OCI-LY7 (cell line): ENCODE results near the gene PNMA5. TPM values are rescaled to one million over a fixed set of nuclear protein-coding genes. Genes with fewer than 3 reads are reported as not detected.
"Not testable (repeated sequence)": the region's sequence is repeated elsewhere in the genome, so short reads cannot be mapped to it uniquely, and the experiment has no call there.

Experiments
- BruUV-seq: library from RNA; stranded (reverse); fragments of 400-500 nt; replicated peaks from 2 replicates; lab custom pipeline; 2021; lab: Mats Ljungman, UMichigan
- CTCF ChIA-PET: fragments of 300-600 bp; sonication (Branson Sonifier 250); formaldehyde crosslinking; loops from one replicate; lab custom pipeline; 2022; ENCODE audit warnings: antibody characterized with exemption; ENCODE audit not compliant: unreplicated experiment; lab: Charles Lee
- POLR2A ChIA-PET: fragments of 300-600 bp; sonication (Branson Sonifier 250); formaldehyde crosslinking; loops from one replicate; lab custom pipeline; 2022; ENCODE audit warnings: antibody characterized with exemption; lab: Charles Lee
- DNase-seq: peaks from one replicate; pipeline ENCODE4 v3.0.0-alpha.2; 2015; ENCODE audit warnings: low spot score
- H2AFZ ChIP-seq: fragments of 200-600 bp; sonication (generic), shearing (Covaris generic); 2 replicates; pipeline ENCODE4 v1.6.1; 2014; ENCODE audit warnings: mild to moderate bottlenecking, antibody characterized with exemption, low read length, moderate library complexity
- H3K27ac ChIP-seq: fragments of 200-600 bp; sonication (generic); 2 replicates; pipeline ENCODE4 v1.5.1; 2014; ENCODE audit warnings: mixed run types, low read depth, mild to moderate bottlenecking, moderate library complexity, low read length, inconsistent platforms; ENCODE audit not compliant: poor library complexity, severe bottlenecking
- H3K36me3 ChIP-seq: fragments of 200-600 bp; sonication (generic); 2 replicates; pipeline ENCODE4 v1.6.1; 2014; ENCODE audit warnings: mild to moderate bottlenecking, antibody characterized with exemption, low read length, moderate library complexity, mixed read lengths; ENCODE audit not compliant: insufficient read depth
- H3K4me1 ChIP-seq: fragments of 200-600 bp; sonication (generic); 2 replicates; pipeline ENCODE4 v1.5.1; 2014; ENCODE audit warnings: mild to moderate bottlenecking, low read length; ENCODE audit not compliant: insufficient read depth, poor library complexity, severe bottlenecking
- H3K4me2 ChIP-seq: fragments of 200-600 bp; sonication (generic); 2 replicates; pipeline ENCODE4 v1.6.1; 2014; ENCODE audit warnings: mild to moderate bottlenecking, low read length
- H3K4me3 ChIP-seq: fragments of 200-600 bp; sonication (generic); 2 replicates; pipeline ENCODE4 v1.5.1; 2014; ENCODE audit warnings: mild to moderate bottlenecking, low read depth, low read length; ENCODE audit not compliant: poor library complexity, severe bottlenecking
- H3K79me2 ChIP-seq: fragments of 200-600 bp; sonication (generic); 2 replicates; pipeline ENCODE4 v1.6.1; 2016; ENCODE audit warnings: low read depth, mild to moderate bottlenecking, low read length, moderate library complexity, mixed read lengths; ENCODE audit not compliant: insufficient read depth
- H3K9me2 ChIP-seq: fragments of 200-600 bp; sonication (generic); 2 replicates; pipeline ENCODE4 v1.6.1; 2016; ENCODE audit warnings: mild to moderate bottlenecking, low read length, mixed read lengths; ENCODE audit not compliant: insufficient read depth
- H3K9me3 ChIP-seq: fragments of 200-600 bp; sonication (generic); 2 replicates; pipeline ENCODE4 v1.6.1; 2014; ENCODE audit warnings: mild to moderate bottlenecking, mixed run types, low read length, mixed read lengths
- H4K20me1 ChIP-seq: fragments of 200-600 bp; sonication (generic); 2 replicates; pipeline ENCODE4 v1.6.1; 2014; ENCODE audit warnings: mild to moderate bottlenecking, antibody characterized with exemption, low read length, moderate library complexity, mixed read lengths; ENCODE audit not compliant: insufficient read depth
- CTCF ChIP-seq: fragments of 200-600 bp; sonication (generic); conservative IDR thresholded peaks from 2 replicates; pipeline ENCODE4 v1.5.1; 2014; ENCODE audit warnings: mild to moderate bottlenecking, antibody characterized with exemption, low read length, moderate library complexity, mixed read lengths
- EZH2phosphoT487 ChIP-seq: fragments of 200-600 bp; sonication (generic); IDR thresholded peaks from 2 replicates; pipeline ENCODE4 v1.6.1; 2018; ENCODE audit warnings: low read depth, borderline replicate concordance, mild to moderate bottlenecking, mixed run types, antibody characterized with exemption, low read length, moderate library complexity, mixed read lengths
- intact Hi-C: fragments of 100-400 bp; cut with micrococcal nuclease; formaldehyde crosslinking; loops from one replicate; pipeline ENCODE4 v1.10.0; 2022; ENCODE audit not compliant: unreplicated experiment
- total RNA-seq, 2 experiments: library from RNA; depleted of rRNA in 1 of 2; stranded (reverse); fragments of >200 nt in 1 of 2; shearing (Covaris generic) in 1 of 2; gene quantifications; 2 replicates each; pipeline ENCODE4 v1.2.3, GENCODE V29; 2014 to 2022

The PNMA5 gene
- total RNA-seq, 2 experiments from 2014 or later: not detected

GRCh38 chrX:153026501-153026900, 32.6 kb upstream of the PNMA5 start:
- H2AFZ ChIP-seq, BruUV-seq, H3K4me1 ChIP-seq, H3K4me2 ChIP-seq, H4K20me1 ChIP-seq, H3K36me3 ChIP-seq, H3K27ac ChIP-seq, H3K4me3 ChIP-seq, H3K9me3 ChIP-seq, H3K79me2 ChIP-seq, POLR2A ChIA-PET, CTCF ChIA-PET, H3K9me2 ChIP-seq, DNase-seq, intact Hi-C loops: not testable (repeated sequence)

- intact Hi-C loops: no loop called here
- H3K4me2 ChIP-seq: no peak overlapping the region
- ChIA-PET CTCF (no interaction called here), POLR2A (no interaction called here)
- no peaks in the 10 kb centered on the region for H3K9me3 ChIP-seq
- H3K9me2 ChIP-seq: no peaks in the 10 kb centered on the region
- no peaks in the 10 kb centered on the region for H3K4me1 ChIP-seq
- no peak overlapping the region for H3K4me3 ChIP-seq
- BruUV-seq: no TSS peak
- H3K27ac ChIP-seq: no peak overlapping the region
- H3K79me2 ChIP-seq: no peaks in the 10 kb centered on the region
- H4K20me1 ChIP-seq: no peaks in the 10 kb centered on the region
- TF ChIP-seq EZH2phosphoT487: no peak
- no peak for TF ChIP-seq CTCF
- H3K36me3 ChIP-seq: no peaks in the 10 kb centered on the region
- no peak overlapping the region for H2AFZ ChIP-seq
- no peak for DNase-seq
Observed at GRCh38 chrX:153019166-153019565, 25.2 kb upstream of the PNMA5 start.

GRCh38 chrX:153017174-153017573, 23.3 kb upstream of the PNMA5 start:
- POLR2A ChIA-PET, H4K20me1 ChIP-seq, H3K36me3 ChIP-seq, DNase-seq, BruUV-seq, H3K9me3 ChIP-seq, H3K4me1 ChIP-seq, H2AFZ ChIP-seq, H3K4me2 ChIP-seq, H3K27ac ChIP-seq, CTCF ChIA-PET, H3K79me2 ChIP-seq, H3K4me3 ChIP-seq, H3K9me2 ChIP-seq, intact Hi-C loops: not testable (repeated sequence)

- Histone ChIP-seq H3K4me1 (no peaks in the 10 kb centered on the region), H4K20me1 (no peaks in the 10 kb centered on the region), H3K4me3 (no peak overlapping the region), H3K9me3 (no peaks in the 10 kb centered on the region), H3K79me2 (no peaks in the 10 kb centered on the region), H2AFZ (no peak overlapping the region), H3K4me2 (no peak overlapping the region), H3K9me2 (no peaks in the 10 kb centered on the region), H3K27ac (no peak overlapping the region), H3K36me3 (no peaks in the 10 kb centered on the region)
- no TSS peak for BruUV-seq
- CTCF ChIA-PET: no interaction called here
- TF ChIP-seq EZH2phosphoT487: no peak
- intact Hi-C loops: no loop called here
- POLR2A ChIA-PET: no interaction called here
- no peak for DNase-seq
Observed at GRCh38 chrX:153004780-153005179, 10.9 kb upstream of the PNMA5 start.
